AG09309 (cell line): Measurements from ENCODE around the gene CD72.

Experiments used
- DNase-seq: peaks from one replicate; pipeline ENCODE4 v3.0.0-alpha.2; 2010; ENCODE audit warnings: low read depth
- H3K4me3 ChIP-seq: 2 replicates; pipeline ENCODE4 v1.5.1; 2011; ENCODE audit warnings: mild to moderate bottlenecking, low read depth, low read length, moderate library complexity; ENCODE audit not compliant: control insufficient read depth
- CTCF ChIP-seq: IDR thresholded peaks from 2 replicates; pipeline ENCODE4 v1.5.1; 2011; ENCODE audit warnings: mild to moderate bottlenecking, low read depth, low read length, inconsistent platforms; ENCODE audit not compliant: insufficient read depth, control insufficient read depth; ENCODE audit errors: missing control alignments

Gene CD72

DNA sequence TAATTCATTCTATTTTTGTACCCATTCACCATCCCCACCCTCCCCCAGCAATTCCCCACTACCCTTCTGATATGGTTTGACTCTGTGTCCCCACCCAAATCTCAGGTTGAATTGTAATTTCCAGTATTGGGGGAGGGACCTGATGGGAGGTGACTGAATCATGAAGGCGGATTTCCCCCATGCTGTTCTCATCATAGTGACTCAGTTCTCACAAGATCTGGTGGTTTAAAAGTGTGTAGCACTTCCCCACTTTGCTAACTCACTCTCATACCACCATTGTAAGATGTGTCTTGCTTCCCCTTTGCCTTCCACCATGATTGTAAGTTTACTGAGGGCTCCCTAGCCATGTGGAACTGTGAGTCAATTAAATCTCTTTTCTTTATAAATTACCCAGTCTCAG lies 39.1 kb downstream of the CD72 start:
- DNase-seq = no peak
- no peak overlapping the region for H3K4me3 ChIP-seq
- no peak for TF ChIP-seq CTCF

DNA sequence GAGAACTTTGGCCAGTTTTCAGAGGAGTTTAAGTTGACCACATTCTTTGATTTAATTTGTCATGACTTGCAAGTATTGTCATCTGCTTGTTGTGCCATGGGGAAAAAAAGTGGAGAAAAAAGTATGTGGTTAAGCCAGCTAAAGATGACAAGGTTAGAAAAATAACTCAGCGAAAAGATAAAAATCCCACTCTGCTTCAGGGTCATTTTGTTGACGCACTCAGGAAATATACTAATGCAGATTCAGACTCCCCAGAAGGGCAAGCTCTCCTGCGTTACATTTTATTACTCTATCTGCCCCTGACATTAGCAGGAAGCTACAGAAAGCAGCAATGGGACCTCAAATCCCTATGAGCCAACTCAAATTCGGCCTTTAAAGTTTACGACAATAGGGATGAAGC lies 40.7 kb downstream of the CD72 start:
- TF ChIP-seq CTCF = no peak
- H3K4me3 ChIP-seq = no peak overlapping the region
- no peak for DNase-seq

DNA sequence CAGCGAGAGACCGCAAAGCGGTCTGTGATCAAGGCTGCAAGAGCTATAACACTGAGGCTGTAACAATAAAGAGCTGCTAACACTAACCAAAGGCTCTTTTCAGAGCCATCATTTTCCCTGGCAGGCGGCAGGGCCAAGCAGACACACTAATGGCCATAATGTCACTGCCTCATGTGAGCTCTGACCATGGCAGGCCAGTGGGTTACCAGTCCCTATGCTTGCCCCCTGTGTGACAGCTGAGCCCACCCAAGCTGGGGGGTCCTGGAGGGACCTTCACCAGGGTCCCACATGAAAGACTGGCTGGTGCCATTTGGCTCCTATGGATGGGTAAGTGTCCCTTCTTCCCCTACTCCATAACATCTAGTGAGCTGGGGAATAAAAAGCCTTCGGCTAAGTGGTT lies 42.7 kb downstream of the CD72 start:
- no peak for TF ChIP-seq CTCF
- no peak for DNase-seq

GRCh38 chr9:35574578-35575122 lies 43.6 kb downstream of the CD72 start:
- no peak overlapping the region for H3K4me3 ChIP-seq
- no peak for DNase-seq
- TF ChIP-seq CTCF = no peak

More for the DNA sequence above, 42.7 kb downstream of the CD72 start:
- no peak overlapping the region for H3K4me3 ChIP-seq

DNA sequence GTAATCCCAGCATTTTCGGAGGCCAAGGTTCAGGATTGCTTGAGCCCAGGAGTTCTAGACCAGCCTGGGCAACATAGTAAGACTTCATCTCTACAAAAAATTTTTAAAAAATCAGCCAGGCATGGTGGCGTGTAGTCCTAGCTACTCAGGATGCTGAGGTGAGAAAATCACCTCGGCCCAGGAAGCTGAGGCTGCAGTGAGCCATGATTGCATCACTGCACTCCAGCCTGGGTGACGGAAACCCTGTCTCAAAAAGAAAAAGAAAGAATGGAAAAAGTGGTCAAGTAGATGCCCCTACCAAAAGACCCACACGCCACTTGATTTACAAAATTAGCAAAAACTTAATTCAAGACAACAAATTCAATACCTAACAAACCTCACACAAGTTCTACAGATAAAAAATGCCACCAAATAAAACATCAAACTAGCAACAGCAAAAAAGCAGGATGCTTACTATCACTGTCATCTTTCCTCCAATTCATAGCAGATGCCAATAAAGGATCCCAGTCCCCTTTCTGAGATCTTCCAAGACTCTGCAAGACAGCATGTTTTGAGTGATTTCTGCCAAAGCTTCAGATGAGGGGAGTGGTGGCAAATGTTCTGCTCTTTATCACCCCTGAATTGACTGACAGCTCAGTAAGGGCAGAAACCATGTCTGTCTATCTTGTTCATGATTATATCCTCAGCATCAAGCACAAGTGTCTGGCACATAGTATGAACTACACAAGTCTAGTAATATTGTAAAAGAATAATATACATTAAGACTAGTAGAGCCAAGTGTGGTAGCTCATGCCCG lies 47.3 kb downstream of the CD72 start:
- H3K4me3 ChIP-seq = no peak overlapping the region
- no peak for TF ChIP-seq CTCF
- no peak for DNase-seq

GRCh38 chr9:35569206-35569605 lies 49.0 kb downstream of the CD72 start:
- no peak for TF ChIP-seq CTCF
- DNase-seq = no peak
- no peak overlapping the region for H3K4me3 ChIP-seq
